ENCODE measurements around the gene ZC3H10. TPM values are rescaled to one million over a fixed set of nuclear protein-coding genes. Genes with fewer than 3 reads are reported as not detected.
A peak's percentile ranks its signal among the peaks of the same experiment; 100 is the strongest.

Gene ZC3H10
- total RNA-seq, 1 experiment from 2014 or later: 11.8 TPM

GRCh38 chr12:56118688-56119357 is 757 bp downstream of the ZC3H10 start:
- Histone ChIP-seq H3K27me3 (replicated peaks; ENCODE audit: insufficient read depth, low read depth, low read length, poor library complexity) (no peaks in the 10 kb centered on the region), H3K4me1 (ENCODE audit: insufficient read depth, low read length, poor library complexity, severe bottlenecking) (peaks cover 13% of the 10 kb centered on the region), H3K36me3 (ENCODE audit: insufficient read depth, low read length, poor library complexity, severe bottlenecking) (peaks cover 32% of the 10 kb centered on the region), H3K9me3 (ENCODE audit: low read depth, low read length, poor library complexity, severe bottlenecking) (no peaks in the 10 kb centered on the region), H3K4me3 (ENCODE audit: low read depth, low read length, poor library complexity, severe bottlenecking) (peak overlapping the region; percentile 71), H3K27ac (ENCODE audit: low read depth, low read length, poor library complexity, severe bottlenecking) (peak overlapping the region; percentile 85)
- no peak for DNase-seq (ENCODE audit: low spot score)
- BruUV-seq (replicated peaks): no TSS peak
- CTCF ChIA-PET: interaction anchor here (0.6 to 1.6 kb wide), 7 partner anchors 9 to 179 kb away, joined by 3 to 17 read pairs (median 6); partner anchors contain the start of genes ESYT1 and SMARCC2
- TF ChIP-seq CTCF (conservative IDR thresholded peaks at IDR 0.05; ENCODE audit: low read depth, low read length) (no peak), EZH2 (IDR thresholded peaks at IDR 0.05; ENCODE audit: borderline replicate concordance, low read depth, low read length, poor library complexity, severe bottlenecking) (no peak)
- intact Hi-C loops (cut with micrococcal nuclease; ENCODE audit: unreplicated experiment): loop anchor here (2.0 to 10.0 kb wide), 5 partner anchors 70 to 516 kb away; partner anchors contain the start of genes BAZ2A and SMARCC2
- POLR2A ChIA-PET (ENCODE audit: low non-redundant PET): interaction anchor here (2.4 kb wide), 1 partner anchor 14 kb away, joined by 15 read pairs; the partner anchor contains the start of gene PA2G4

GRCh38 chr12:56119361-56119796 is 1.3 kb downstream of the ZC3H10 start:
- peak; percentile 92 for DNase-seq (ENCODE audit: low spot score)
- intact Hi-C loops (cut with micrococcal nuclease; ENCODE audit: unreplicated experiment): loop anchor here (2.0 to 10.0 kb wide), 5 partner anchors 69 to 515 kb away; partner anchors contain the start of genes BAZ2A and SMARCC2
- Histone ChIP-seq H3K4me3 (ENCODE audit: low read depth, low read length, poor library complexity, severe bottlenecking) (peak overlapping the region; percentile 71), H3K27me3 (replicated peaks; ENCODE audit: insufficient read depth, low read depth, low read length, poor library complexity) (no peaks in the 10 kb centered on the region), H3K4me1 (ENCODE audit: insufficient read depth, low read length, poor library complexity, severe bottlenecking) (peaks cover 13% of the 10 kb centered on the region), H3K9me3 (ENCODE audit: low read depth, low read length, poor library complexity, severe bottlenecking) (no peaks in the 10 kb centered on the region), H3K36me3 (ENCODE audit: insufficient read depth, low read length, poor library complexity, severe bottlenecking) (peaks cover 30% of the 10 kb centered on the region), H3K27ac (ENCODE audit: low read depth, low read length, poor library complexity, severe bottlenecking) (peak overlapping the region; percentile 85)
- ChIA-PET POLR2A (ENCODE audit: low non-redundant PET) (no interaction called here), CTCF (interaction anchor here (1.5 kb wide), 1 partner anchor 70 kb away, joined by 11 read pairs; the partner anchor contains the start of gene SMARCC2)
- peak; percentile 79 for TF ChIP-seq CTCF (conservative IDR thresholded peaks at IDR 0.05; ENCODE audit: low read depth, low read length)
- no peak for TF ChIP-seq EZH2 (IDR thresholded peaks at IDR 0.05; ENCODE audit: borderline replicate concordance, low read depth, low read length, poor library complexity, severe bottlenecking)
- BruUV-seq (replicated peaks): no TSS peak

GRCh38 chr12:56120158-56120846 is 2.2 kb downstream of the ZC3H10 start:
- DNase-seq (ENCODE audit: low spot score): no peak
- ChIA-PET POLR2A (ENCODE audit: low non-redundant PET) (no interaction called here), CTCF (interaction anchor here (1.5 kb wide), 1 partner anchor 69 kb away, joined by 11 read pairs; the partner anchor contains the start of gene SMARCC2)
- BruUV-seq (replicated peaks): no TSS peak
- Histone ChIP-seq H3K27ac (ENCODE audit: low read depth, low read length, poor library complexity, severe bottlenecking) (peak overlapping the region; percentile 85), H3K4me1 (ENCODE audit: insufficient read depth, low read length, poor library complexity, severe bottlenecking) (peaks cover 13% of the 10 kb centered on the region), H3K9me3 (ENCODE audit: low read depth, low read length, poor library complexity, severe bottlenecking) (no peaks in the 10 kb centered on the region), H3K27me3 (replicated peaks; ENCODE audit: insufficient read depth, low read depth, low read length, poor library complexity) (no peaks in the 10 kb centered on the region), H3K4me3 (ENCODE audit: low read depth, low read length, poor library complexity, severe bottlenecking) (no peak overlapping the region), H3K36me3 (ENCODE audit: insufficient read depth, low read length, poor library complexity, severe bottlenecking) (peaks cover 30% of the 10 kb centered on the region)
- intact Hi-C loops (cut with micrococcal nuclease; ENCODE audit: unreplicated experiment): no loop called here
- TF ChIP-seq EZH2 (IDR thresholded peaks at IDR 0.05; ENCODE audit: borderline replicate concordance, low read depth, low read length, poor library complexity, severe bottlenecking): no peak
- no peak for TF ChIP-seq CTCF (conservative IDR thresholded peaks at IDR 0.05; ENCODE audit: low read depth, low read length)

Data from A673 (cell line).